HG02970 (cell line): Measurements from ENCODE around the gene ARHGEF10L.

Experiments
- ATAC-seq: cut with Tn5 transposase; IDR thresholded peaks from one replicate; pipeline ENCODE4 v1.9.1; 2021; ENCODE audit warnings: mild to moderate bottlenecking, moderate library complexity, moderate number of reproducible peaks; ENCODE audit not compliant: unreplicated experiment, low FRiP score

ARHGEF10L gene

GRCh38 chr1:17669866-17670451 is 130.5 kb downstream of the ARHGEF10L start:
- ATAC-seq: no peak

- no peak for ATAC-seq
Observed at GRCh38 chr1:17670587-17671313, 131.3 kb downstream of the ARHGEF10L start.

- ATAC-seq: no peak
Observed at GRCh38 chr1:17671314-17671705, 131.8 kb downstream of the ARHGEF10L start.

- ATAC-seq: no peak
Observed at GRCh38 chr1:17671741-17672140, 132.2 kb downstream of the ARHGEF10L start.

GRCh38 chr1:17672226-17672625 is 132.7 kb downstream of the ARHGEF10L start:
- no peak for ATAC-seq

GRCh38 chr1:17673329-17674072 is 134.0 kb downstream of the ARHGEF10L start:
- ATAC-seq: no peak

- no peak for ATAC-seq
Observed at GRCh38 chr1:17674726-17675500, 135.4 kb downstream of the ARHGEF10L start.

GRCh38 chr1:17675744-17676143 is 136.2 kb downstream of the ARHGEF10L start:
- ATAC-seq: no peak

GRCh38 chr1:17676387-17677060 is 137.0 kb downstream of the ARHGEF10L start:
- ATAC-seq: no peak

- ATAC-seq: no peak
Observed at GRCh38 chr1:17678011-17678410, 138.5 kb downstream of the ARHGEF10L start.

GRCh38 chr1:17679856-17680255 is 140.4 kb downstream of the ARHGEF10L start:
- no peak for ATAC-seq

- no peak for ATAC-seq
Observed at GRCh38 chr1:17680308-17680707, 140.8 kb downstream of the ARHGEF10L start.

GRCh38 chr1:17682400-17682799 is 142.9 kb downstream of the ARHGEF10L start:
- ATAC-seq: no peak

- ATAC-seq: no peak
Observed at GRCh38 chr1:17683598-17683997, 144.1 kb downstream of the ARHGEF10L start.

- ATAC-seq: no peak
Observed at GRCh38 chr1:17684810-17685209, 145.3 kb downstream of the ARHGEF10L start.

- ATAC-seq: no peak
Observed at GRCh38 chr1:17686258-17686657, 146.8 kb downstream of the ARHGEF10L start.

- no peak for ATAC-seq
Observed at GRCh38 chr1:17687145-17687544, 147.6 kb downstream of the ARHGEF10L start.

GRCh38 chr1:17688217-17688810 is 148.8 kb downstream of the ARHGEF10L start:
- ATAC-seq: no peak

GRCh38 chr1:17689011-17689410 is 149.5 kb downstream of the ARHGEF10L start:
- ATAC-seq: no peak
